ENCODE measurements around the gene SRSF6. TPM values are rescaled to one million over a fixed set of nuclear protein-coding genes. Genes with fewer than 3 reads are reported as not detected.

The SRSF6 gene
- total RNA-seq, 1 donor from 2014 or later, result 192 TPM

GRCh38 chr20:43456809-43457639 lies 672 bp upstream of the SRSF6 start:
- Mint-ChIP-seq H3K36me3 (ENCODE audit: low read depth) (peaks cover 39% of the 10 kb centered on the region), H3K27me3 (peaks cover 5% of the 10 kb centered on the region), H3K9me3 (no peaks in the 10 kb centered on the region), H3K27ac (peak overlapping the region; percentile 98), H3K4me3 (peak overlapping the region; percentile 95), H3K4me1 (peaks cover 31% of the 10 kb centered on the region)
- POLR2A ChIA-PET, result interaction anchor here (0.5 to 3.7 kb wide), 22 partner anchors 8 to 1764 kb away, joined by 3 to 44 read pairs (median 6); partner anchors contain the start of genes IFT52, OSER1 and TTPAL
- CTCF ChIA-PET, result interaction anchor here (1.0 kb wide), 3 partner anchors 232 to 733 kb away, joined by 3 to 4 read pairs (median 3); no protein-coding TSS in a partner anchor
- intact Hi-C loops (cut with micrococcal nuclease), result loop anchor here (1.0 to 5.0 kb wide), 8 partner anchors 57 to 1430 kb away; partner anchors contain the start of genes FITM2, IFT52, MYBL2 and OSER1
- TF ChIP-seq CTCF (IDR thresholded peaks at IDR 0.05), result no peak
- ATAC-seq (ENCODE audit: low read depth) (peak; percentile 83), DNase-seq (no peak)

DNA sequence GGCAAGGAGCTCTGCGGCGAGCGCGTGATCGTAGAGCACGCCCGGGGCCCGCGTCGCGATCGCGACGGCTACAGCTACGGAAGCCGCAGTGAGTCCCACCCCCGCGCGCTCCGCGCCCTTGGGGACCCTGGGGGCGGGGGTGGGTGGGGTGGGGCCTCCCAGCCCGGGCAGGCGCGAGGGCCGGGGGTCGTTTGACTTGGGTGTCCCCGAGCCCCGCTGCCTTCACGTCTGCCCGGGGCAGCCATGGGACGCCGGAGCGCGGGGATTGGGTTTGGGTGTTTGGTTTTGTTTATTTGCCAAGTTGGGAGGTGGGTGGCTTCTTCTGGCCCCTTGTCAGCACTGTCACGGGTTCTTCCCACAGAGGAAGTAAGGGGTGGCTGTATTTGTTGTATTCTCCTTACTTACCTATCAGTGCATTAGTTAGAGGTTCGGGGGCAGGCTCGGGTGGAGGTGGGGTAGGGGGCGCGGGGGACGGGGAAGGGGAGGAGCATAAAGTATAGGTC lies 777 bp downstream of the SRSF6 start:
- Mint-ChIP-seq H3K9me3 (no peaks in the 10 kb centered on the region), H3K4me3 (peak overlapping the region; percentile 95), H3K36me3 (ENCODE audit: low read depth) (peaks cover 53% of the 10 kb centered on the region), H3K27me3 (peaks cover 5% of the 10 kb centered on the region), H3K27ac (peak overlapping the region; percentile 98), H3K4me1 (peaks cover 38% of the 10 kb centered on the region)
- ATAC-seq (ENCODE audit: low read depth), result peak; percentile 1
- intact Hi-C loops (cut with micrococcal nuclease), result loop anchor here (5.0 kb wide), 3 partner anchors 274 to 1429 kb away; partner anchors contain the start of genes FITM2 and YWHAB
- TF ChIP-seq CTCF (IDR thresholded peaks at IDR 0.05), result no peak
- ChIA-PET POLR2A (interaction anchor here (0.6 to 3.7 kb wide), 21 partner anchors 8 to 1904 kb away, joined by 3 to 44 read pairs (median 6); partner anchors contain the start of genes IFT52, OSER1 and SYS1), CTCF (no interaction called here)
- no peak for DNase-seq

DNA sequence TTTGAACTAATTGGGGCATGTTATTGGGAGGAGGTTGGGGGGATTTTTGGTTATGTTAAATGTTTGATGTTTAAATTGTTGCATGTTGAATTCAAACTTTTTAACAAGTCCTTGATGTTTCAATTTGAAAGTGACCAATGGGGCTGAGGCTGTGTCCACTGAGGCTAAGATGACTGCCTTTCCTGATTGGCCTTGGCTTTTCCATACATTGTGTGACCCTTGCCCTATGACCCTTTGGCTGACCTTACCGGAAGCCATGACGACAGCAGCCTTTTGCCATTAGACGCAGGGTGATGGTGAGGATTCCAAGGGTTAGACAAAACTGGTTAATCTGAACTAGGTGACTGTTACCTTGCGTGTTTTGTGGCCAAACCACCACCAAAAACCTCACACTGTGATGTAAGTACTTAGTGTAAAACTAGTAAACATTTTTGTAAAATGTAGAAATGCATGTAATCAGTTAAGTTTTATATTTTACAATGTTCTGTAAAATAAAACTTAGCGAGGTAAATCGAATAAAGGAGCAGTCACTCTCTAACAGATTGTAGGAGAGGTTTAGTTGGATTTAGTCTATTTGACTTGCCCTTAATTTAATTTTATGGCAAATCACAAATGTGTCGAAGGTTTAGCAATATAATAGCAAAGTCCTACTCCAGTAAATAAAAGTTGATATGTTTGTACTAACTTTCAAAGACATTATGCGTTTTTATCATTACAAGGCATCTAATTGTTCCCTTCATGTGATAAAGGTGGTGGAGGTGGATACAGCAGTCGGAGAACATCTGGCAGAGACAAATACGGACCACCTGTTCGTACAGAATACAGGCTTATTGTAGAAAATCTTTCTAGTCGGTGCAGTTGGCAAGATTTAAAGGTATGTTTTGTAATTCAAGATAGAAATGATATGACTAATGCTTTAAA lies 1.6 kb downstream of the SRSF6 start:
- peaks cover 38% of the 10 kb centered on the region for H3K4me1 Mint-ChIP-seq
- intact Hi-C loops (cut with micrococcal nuclease), result loop anchor here (5.0 kb wide), 3 partner anchors 273 to 1428 kb away; partner anchors contain the start of genes FITM2 and YWHAB
- H3K9me3 Mint-ChIP-seq, result no peaks in the 10 kb centered on the region
- CTCF ChIA-PET, result no interaction called here
- H3K4me3 Mint-ChIP-seq, result peak overlapping the region; percentile 95
- no peak for DNase-seq
- H3K27me3 Mint-ChIP-seq, result peaks cover 1% of the 10 kb centered on the region
- no peak for ATAC-seq (ENCODE audit: low read depth)
- no peak for TF ChIP-seq CTCF (IDR thresholded peaks at IDR 0.05)
- H3K27ac Mint-ChIP-seq, result peak overlapping the region; percentile 72
- H3K36me3 Mint-ChIP-seq (ENCODE audit: low read depth), result peaks cover 61% of the 10 kb centered on the region
- POLR2A ChIA-PET, result interaction anchor here (1.5 to 3.7 kb wide), 4 partner anchors 131 to 291 kb away, joined by 6 to 21 read pairs (median 12); partner anchors contain the start of gene IFT52

DNA sequence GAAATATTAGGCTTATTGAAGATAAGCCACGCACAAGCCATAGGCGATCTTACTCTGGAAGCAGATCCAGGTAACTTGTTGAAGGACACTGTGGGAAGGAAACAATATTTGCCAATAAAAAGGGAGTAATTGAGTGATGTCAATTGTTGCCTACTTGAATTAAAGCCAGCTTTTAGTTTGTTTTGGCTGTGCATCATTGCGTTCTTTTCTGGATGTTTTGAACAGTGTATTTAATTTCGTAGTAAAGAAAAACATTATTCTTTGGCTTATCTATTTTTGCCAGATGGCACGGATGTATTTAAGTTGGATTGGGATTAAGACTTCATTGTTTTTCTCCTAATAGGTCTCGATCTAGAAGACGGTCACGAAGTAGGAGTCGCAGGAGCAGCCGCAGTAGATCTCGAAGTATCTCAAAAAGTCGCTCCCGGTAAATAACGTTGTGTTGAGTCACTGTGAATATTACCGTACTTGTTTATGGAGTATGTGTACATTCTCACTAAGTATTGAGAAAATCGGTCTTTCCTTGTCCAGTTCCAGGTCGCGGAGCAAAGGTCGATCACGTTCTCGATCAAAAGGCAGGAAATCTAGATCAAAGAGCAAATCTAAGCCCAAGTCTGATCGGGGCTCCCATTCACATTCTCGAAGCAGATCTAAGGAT lies 2.6 kb downstream of the SRSF6 start:
- Mint-ChIP-seq H3K4me3 (no peak overlapping the region), H3K9me3 (no peaks in the 10 kb centered on the region), H3K27ac (peak overlapping the region; percentile 2), H3K4me1 (peaks cover 38% of the 10 kb centered on the region), H3K27me3 (no peaks in the 10 kb centered on the region), H3K36me3 (ENCODE audit: low read depth) (peaks cover 70% of the 10 kb centered on the region)
- TF ChIP-seq CTCF (IDR thresholded peaks at IDR 0.05), result no peak
- intact Hi-C loops (cut with micrococcal nuclease), result no loop called here
- ChIA-PET CTCF (no interaction called here), POLR2A (no interaction called here)
- no peak for ATAC-seq (ENCODE audit: low read depth)
- DNase-seq, result no peak
